Measurements from ENCODE around the gene SKI.

The SKI gene

DNA sequence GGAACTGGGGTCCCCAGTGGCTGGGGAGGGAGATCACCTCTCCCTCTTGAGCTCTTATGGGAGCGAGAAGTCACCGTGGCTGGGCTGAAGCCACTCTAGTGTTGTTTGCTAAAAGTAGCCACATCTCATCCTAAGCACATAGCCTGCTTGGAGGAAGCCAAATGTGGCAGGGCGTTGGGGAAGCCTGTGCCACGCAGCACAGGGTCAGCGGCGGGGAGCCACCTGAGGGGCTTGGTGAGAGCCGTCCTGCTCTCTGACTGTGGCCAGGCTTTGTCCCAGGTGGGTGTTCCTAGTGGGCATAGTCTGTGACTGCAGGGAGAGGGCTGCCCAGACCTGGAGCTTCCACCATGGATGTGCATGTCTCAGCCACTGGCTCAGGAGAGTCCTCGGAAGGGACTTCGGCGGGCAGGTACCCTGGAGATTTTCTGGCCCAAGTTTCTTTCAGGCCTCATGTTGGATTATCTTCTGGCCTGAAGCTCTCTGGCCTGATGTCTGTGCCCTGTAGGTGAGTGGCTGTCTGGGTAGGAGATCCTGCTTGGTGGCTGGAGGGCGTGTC is 124.3 kb downstream of the SKI start:
- DNase-seq (ENCODE audit: low read depth): no peak

DNA sequence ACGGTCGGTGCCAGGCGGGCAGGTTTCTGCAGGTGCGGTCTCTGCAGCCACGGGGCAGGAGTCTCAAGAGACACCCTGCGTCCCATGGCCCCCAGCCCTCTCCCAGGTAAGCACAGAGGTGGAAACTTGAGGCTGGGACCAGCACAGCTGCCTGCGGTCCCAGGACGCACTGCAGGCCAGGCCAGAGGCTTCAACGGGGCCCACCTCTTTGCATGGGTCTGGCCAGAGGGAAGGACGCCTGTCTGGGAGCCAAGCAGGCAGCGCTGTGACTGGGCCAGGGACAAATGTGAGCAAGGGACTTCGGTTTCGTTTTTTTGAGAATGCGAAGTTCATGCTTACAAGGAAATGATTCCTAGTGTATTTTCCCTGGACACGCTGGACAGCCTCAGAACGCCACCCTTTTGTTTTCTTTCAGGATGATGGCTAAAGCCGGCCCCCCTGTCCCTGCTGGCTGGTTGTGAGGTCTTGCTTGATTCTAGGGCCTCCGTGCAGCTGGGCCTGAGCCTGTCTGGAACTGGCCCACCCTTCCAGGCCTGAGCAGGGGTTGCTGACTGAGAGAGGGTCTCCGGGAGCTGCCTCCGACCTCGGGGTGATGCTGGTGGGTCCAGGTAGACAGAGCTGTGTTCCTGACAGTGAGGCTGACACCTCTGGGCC is 124.9 kb downstream of the SKI start:
- DNase-seq (ENCODE audit: low read depth): no peak

DNA sequence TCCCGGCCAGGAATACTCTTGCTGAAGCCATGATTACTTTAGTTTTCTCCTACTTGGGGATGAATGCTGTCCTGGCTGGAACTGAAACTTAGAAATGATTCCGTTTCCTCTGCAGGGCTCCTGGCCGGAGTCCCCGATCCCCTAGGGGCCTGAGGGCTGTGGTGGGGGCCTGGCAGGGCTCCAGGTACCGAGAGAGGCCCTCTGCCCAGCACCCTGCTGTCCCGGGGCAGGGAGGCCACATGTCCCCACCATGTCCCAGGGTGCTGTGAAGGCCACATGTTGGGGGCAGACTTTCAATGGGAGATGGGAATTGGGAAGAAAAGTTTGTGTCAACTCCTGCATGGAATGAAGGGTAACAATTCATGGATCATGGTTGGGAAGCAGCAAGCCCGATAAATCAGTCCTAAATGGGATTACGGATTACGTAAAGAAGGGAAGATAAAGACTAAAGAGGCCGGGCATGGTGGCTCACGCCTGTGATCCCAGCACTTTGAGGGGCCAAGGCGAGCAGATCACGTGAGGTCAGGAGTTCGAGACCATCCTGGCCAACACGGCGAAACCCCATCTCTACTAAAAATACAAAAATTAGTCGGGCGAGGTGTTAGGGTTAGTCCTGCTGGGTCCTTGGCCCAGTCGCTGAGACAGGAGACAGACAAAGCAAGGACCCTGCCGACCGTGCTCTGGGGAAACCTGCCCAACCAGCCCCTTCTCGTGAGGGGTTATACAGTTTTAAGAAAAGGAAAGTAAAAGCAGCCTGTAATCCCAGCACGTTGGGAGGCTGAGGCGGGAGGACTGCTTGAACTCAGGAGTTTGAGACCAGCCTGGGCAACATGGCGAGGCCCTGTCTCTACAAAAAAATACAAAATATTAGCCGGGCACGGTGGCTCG is 125.7 kb downstream of the SKI start:
- DNase-seq (ENCODE audit: low read depth): no peak

DNA sequence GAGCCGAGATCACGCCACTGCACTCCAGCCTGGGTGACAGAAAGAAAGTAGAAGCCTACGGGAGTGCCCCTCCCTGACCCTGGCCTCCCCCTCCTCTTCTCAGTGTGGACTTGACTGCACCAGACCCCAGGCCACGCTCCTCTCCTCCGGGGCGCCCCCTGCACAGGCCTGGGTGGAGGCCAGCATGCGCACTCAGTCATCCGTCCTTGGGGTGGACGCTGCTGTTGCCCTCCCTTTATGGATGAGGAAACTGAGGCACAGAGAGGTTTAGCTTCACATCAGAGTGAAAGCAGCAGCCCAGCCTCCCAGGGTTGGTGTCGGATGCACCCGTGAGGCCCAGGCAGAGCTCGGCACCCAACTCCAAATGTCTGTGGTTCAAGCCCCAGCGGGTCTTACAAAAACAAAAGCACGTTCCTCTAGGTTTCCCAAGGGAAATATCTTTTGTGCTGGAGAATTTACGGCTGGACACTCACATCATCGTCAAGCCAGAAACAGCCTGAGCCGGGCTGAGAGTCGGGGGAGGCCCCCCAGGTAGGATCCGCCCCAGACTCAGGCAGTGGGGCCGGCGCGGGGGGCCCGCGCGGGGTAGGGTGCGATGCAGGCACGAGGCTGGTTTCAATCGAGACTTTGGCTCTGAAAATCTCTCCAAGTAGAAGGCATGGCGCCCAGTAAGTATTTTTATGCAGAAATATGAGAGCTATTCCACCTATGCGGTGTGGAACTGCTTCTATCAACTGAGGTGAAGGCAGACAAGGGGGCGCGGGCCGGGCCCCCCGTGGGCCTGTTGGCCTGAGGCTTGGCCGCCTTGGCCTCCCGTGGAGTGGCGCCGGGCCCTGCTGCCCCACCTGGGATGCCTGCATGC is 126.6 kb downstream of the SKI start:
- no peak for DNase-seq (ENCODE audit: low read depth)

DNA sequence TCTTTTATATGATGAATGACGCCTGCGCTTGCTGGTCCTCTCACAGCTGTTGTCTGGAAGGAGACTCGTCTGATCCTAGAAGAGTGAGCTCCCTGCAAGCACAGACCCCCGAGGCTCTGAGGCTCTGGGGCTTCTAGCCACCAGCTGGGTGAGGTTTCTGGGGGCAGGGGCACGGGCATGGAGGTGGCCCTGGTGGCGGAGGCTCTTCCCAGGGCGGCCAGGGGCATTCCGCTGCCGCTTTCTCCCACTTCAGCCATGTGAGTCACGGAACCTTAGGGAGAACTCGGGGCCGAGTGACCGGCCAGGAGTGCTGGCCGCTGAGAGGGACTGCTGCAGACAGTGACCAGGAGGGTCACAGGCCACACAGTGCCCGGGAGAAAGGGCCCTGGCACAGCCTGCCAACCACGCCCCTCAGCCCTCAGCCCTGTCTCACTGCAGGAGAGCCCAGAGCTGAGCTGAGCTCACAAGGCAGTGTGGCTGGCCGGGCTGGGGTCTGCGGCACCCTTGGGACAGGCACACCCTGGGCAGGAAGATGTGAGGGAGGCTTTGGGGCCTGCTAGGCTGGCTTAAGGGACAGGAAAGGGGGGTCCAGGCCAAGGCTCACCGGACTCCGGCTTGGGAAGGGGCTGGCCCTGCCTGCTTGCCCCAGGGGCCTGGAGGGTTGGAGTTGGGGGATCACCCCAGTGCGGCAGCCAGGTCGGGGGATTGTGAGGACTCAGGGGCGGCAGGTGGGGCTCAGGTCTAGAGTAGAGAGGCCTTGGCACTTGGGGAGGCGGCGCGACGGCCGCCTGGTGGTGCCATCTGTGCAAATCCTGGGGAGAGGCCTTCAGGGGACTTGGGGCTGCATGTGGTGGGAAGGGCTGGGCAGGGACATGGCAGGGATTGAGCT is 127.5 kb downstream of the SKI start:
- DNase-seq (ENCODE audit: low read depth): no peak

DNA sequence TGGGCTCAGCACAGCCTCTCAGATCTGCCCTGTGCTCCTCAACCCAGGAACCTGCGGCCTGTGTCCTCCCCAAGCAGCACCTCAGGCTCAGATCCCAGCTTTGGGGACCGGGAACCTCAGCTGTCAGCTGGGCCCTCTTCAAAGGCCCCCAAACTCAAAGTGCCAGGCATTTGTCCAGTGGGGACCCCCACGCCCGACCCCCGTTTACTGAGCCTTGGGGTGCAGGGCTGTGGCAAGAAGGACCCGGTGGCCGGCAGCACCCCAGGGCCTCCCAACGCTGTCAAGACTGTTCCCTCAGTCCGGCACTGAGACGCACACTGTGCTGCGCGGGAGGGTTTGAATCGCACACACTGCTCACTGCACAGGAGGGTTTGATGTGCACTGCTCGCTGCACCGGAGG is 128.3 kb downstream of the SKI start:
- no peak for DNase-seq (ENCODE audit: low read depth)

DNA sequence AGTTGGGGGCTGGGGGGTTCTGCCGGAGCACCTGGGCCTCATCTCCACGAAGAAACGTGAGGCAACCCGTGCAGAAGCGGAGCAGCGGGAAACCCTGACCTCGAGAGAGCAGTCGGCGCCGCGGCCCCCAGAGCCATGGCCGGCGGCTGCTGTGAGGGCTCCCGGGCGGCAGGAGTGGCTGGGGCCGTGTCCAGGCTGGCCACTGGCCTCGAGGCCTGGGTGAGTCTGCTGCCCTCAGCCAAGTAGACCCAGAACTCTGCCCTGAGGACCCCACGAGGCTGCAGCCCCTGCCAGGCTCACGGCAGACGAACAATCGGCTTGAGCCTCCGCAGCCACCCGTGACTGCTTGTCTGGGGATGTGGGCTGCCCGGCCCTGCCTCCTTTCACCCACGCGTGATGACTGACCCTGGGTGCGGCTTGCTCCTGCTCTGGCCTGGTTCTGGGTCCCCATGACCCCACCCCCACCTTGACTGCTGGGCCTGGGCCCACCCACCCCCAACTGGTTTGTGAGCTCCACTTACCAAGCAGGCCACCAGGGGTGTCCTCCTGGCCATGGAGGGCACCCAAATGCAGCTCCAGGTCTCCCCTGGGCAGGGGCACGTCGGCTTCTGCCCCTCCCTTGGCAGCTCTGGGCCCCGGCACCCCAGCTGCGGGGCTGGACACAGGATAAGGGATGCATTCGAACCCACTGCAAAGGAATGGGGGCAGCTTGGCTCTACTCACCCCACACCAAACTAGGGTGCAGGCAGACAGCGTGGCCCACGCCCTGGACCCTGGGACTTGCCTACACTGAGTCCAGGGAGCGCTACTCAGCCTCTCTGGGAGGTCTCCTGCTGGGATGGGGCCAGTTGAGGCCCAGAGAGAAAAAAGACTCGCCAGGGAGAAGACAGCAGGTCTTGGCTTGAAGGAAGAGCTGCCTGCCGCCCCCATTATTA is 129.1 kb downstream of the SKI start:
- no peak for DNase-seq (ENCODE audit: low read depth)

DNA sequence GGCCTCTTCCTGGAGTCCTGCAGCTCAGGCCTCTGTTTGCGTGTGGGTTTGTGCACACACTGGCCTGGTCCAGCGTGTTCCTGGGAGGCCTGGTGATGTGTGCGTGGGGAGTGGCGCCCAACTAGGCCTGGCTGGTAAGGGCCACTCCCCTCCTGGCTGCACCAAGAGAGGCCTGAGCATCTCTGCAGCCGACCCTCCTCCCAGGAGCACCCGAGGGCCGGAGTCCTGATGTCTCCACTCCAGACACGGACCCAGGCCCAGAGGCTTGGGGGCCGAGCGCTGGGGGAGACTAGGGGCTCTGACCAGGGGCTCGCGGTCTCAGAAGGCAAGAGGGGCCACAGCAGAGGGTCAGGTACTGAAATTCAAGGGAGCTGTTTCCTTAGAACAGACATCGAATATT is 130.0 kb downstream of the SKI start:
- DNase-seq (ENCODE audit: low read depth): no peak

DNA sequence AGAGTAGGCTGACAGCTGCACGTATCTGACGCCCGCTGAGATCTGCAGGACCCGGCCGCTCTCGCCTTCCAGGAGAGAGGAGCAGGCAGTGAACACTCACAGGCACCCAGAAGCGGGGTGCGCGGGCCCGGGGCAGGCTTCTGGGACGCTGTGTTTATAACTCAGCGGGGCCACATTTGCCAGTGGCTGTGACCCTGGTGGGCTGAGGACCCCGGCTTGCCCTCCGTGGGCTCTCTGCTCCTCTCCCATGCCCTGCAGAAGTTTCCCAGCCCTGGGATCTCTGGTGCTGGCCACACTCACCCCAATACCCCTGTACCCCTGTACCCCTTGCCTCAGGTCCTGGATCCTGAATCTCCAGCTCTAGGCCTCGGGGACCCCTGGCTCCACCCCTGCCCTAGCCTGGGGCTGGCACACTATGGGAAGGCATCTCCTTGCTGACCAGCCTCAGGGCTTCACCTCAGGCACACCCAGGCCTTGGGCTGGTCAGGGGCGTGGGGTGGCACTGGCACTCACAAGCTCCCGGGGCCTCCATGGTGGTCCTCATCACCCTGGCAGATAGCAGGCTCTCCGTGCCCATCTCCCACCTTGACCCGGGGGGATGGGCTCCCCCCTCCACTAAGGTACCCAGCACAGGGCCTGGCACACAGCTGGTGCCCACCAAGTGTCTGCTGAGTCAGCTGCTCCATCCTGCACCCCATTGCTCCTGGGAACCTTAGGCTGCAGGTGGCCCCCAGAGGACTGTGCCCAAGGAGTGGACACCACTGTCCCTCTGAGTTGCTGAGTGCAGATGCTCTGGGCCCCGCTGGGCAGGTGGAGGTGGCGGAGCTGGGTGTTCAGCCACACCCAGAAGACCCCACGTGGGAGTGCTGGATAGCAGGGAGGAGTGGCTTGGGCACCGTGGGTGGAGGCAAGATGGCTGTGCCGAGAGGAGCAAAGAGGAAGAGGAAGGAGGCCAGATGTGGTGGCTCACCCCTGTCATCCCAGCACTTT is 130.8 kb downstream of the SKI start:
- DNase-seq (ENCODE audit: low read depth): no peak
